Endothelial cell of umbilical vein (primary cell): ENCODE measurements around the gene SCP2. TPM values are rescaled to one million over a fixed set of nuclear protein-coding genes. Genes with fewer than 3 reads are reported as not detected.

Source experiments
- BruUV-seq: library from RNA; stranded (reverse); fragments of 400-500 nt; replicated peaks from 2 replicates; lab custom pipeline; 2021; lab: Mats Ljungman, UMichigan
- CTCF ChIA-PET: fragments of 300-600, 350-600 bp; sonication (Branson Sonifier 250); formaldehyde crosslinking; loops from one replicate; lab custom pipeline; 2021; ENCODE audit warnings: antibody characterized with exemption, inconsistent platforms; lab: Charles Lee
- POLR2A ChIA-PET: fragments of 300-600, 350-600 bp; sonication (Branson Sonifier 250); formaldehyde crosslinking; loops from one replicate; lab custom pipeline; 2021; ENCODE audit warnings: antibody characterized with exemption, inconsistent platforms; lab: Charles Lee
- DNase-seq: peaks from one replicate; pipeline ENCODE4 v3.0.0-alpha.2; 2011; ENCODE audit warnings: low read depth, low spot score
- FAIRE-seq: peaks from 2 replicates; lab custom pipeline; 2011; peaks lifted over from hg19 to GRCh38; lab: Jason Lieb, UNC
- H2AFZ ChIP-seq: 2 replicates; pipeline ENCODE4 v1.6.0; 2012; ENCODE audit warnings: low read depth, low read length, control low read depth, inconsistent platforms
- H3K27ac ChIP-seq: 2 replicates; pipeline ENCODE4 v1.5.1; 2011; ENCODE audit warnings: low read depth, mild to moderate bottlenecking, control low read depth, low read length, moderate library complexity; ENCODE audit not compliant: insufficient read depth
- H3K27me3 ChIP-seq, 2 experiments: 2 replicates each; pipeline versions ENCODE4 v1.6.0 to v1.6.1; 2011; ENCODE audit warnings: low read length in 2 of 2, mixed read lengths in 1 of 2; ENCODE audit not compliant: control insufficient read depth in 2 of 2, insufficient read depth in 2 of 2
- H3K36me3 ChIP-seq, 2 experiments: 2 replicates in 1 of 2; 3 replicates in 1 of 2; pipeline ENCODE4 v1.5.1; 2011; ENCODE audit warnings: low read length in 2 of 2, mild to moderate bottlenecking in 1 of 2, moderate library complexity in 1 of 2; ENCODE audit not compliant: control insufficient read depth in 2 of 2, insufficient read depth in 2 of 2; ENCODE audit errors: extremely low read depth in 1 of 2
- H3K4me1 ChIP-seq: 3 replicates; pipeline ENCODE4 v1.5.1; 2011; ENCODE audit warnings: mild to moderate bottlenecking, low read length; ENCODE audit not compliant: control insufficient read depth, insufficient read depth; ENCODE audit errors: extremely low read depth
- H3K4me2 ChIP-seq: 2 replicates; pipeline ENCODE4 v1.6.1; 2011; ENCODE audit warnings: low read length, control low read depth, mixed read lengths; ENCODE audit not compliant: insufficient read depth
- H3K4me3 ChIP-seq, 3 experiments: fragments of 200-600 bp in 1 of 3; sonication (generic), shearing (Covaris generic) in 1 of 3; replicated peaks in 1 of 3; 2 replicates each; pipeline ENCODE4 v1.5.1; 2011 to 2016; ENCODE audit warnings: control low read depth in 3 of 3, low read length in 3 of 3, mild to moderate bottlenecking in 2 of 3, inconsistent platforms in 1 of 3, low read depth in 1 of 3, moderate library complexity in 1 of 3; ENCODE audit not compliant: insufficient read depth in 1 of 3
- H3K79me2 ChIP-seq: 2 replicates; pipeline ENCODE4 v1.6.0; 2012; ENCODE audit warnings: low read length, inconsistent platforms; ENCODE audit not compliant: control insufficient read depth, insufficient read depth
- H3K9ac ChIP-seq: replicated peaks from 2 replicates; pipeline ENCODE3; 2011; ENCODE audit warnings: low read length, control low read depth; ENCODE audit not compliant: insufficient read depth; ENCODE audit errors: extremely low read depth
- H3K9me1 ChIP-seq: replicated peaks from 3 replicates; pipeline ENCODE4 v1.6.0; 2011; ENCODE audit warnings: mild to moderate bottlenecking, low read length; ENCODE audit not compliant: control insufficient read depth, insufficient read depth; ENCODE audit errors: extremely low read depth
- H3K9me3 ChIP-seq: replicated peaks from 2 replicates; pipeline ENCODE4 v1.5.1; 2012; ENCODE audit warnings: low read length, inconsistent platforms; ENCODE audit not compliant: control insufficient read depth, insufficient read depth
- H4K20me1 ChIP-seq: replicated peaks from 2 replicates; pipeline ENCODE3; 2011; ENCODE audit warnings: mild to moderate bottlenecking, low read length; ENCODE audit not compliant: control insufficient read depth, insufficient read depth; ENCODE audit errors: extremely low read depth
- EZH2 ChIP-seq: IDR thresholded peaks from 2 replicates; pipeline ENCODE4 v1.6.1; 2012; ENCODE audit warnings: borderline replicate concordance, low read depth, mild to moderate bottlenecking, moderate library complexity, low read length, inconsistent platforms; ENCODE audit not compliant: severe bottlenecking
- FOS ChIP-seq: IDR thresholded peaks from 2 replicates; pipeline ENCODE4 v1.6.1; 2011; ENCODE audit warnings: mild to moderate bottlenecking, low read length, moderate library complexity, borderline replicate concordance; ENCODE audit not compliant: insufficient read depth
- GATA2 ChIP-seq: IDR thresholded peaks from 2 replicates; pipeline ENCODE4 v1.7.0; 2011; ENCODE audit warnings: low read depth, mild to moderate bottlenecking, moderate library complexity, mixed read lengths, low read length; ENCODE audit not compliant: insufficient read length, insufficient read depth
- JUN ChIP-seq: IDR thresholded peaks from 2 replicates; pipeline ENCODE4 v1.6.1; 2011; ENCODE audit warnings: borderline replicate concordance, low read depth; ENCODE audit not compliant: insufficient read length, insufficient read depth
- MYC ChIP-seq: IDR thresholded peaks from one replicate; pipeline ENCODE4 v1.6.1; 2011; ENCODE audit warnings: mild to moderate bottlenecking, low read depth, low read length
- POLR2A ChIP-seq: IDR thresholded peaks from 2 replicates; pipeline ENCODE4 v1.6.1; 2012; ENCODE audit warnings: low read depth, mild to moderate bottlenecking, control low read depth, low read length
- POLR2AphosphoS5 ChIP-seq: IDR thresholded peaks from 2 replicates; pipeline ENCODE4 v1.6.1; 2012; ENCODE audit warnings: low read depth, mild to moderate bottlenecking, control low read depth, low read length, moderate library complexity; ENCODE audit not compliant: insufficient read depth
- dilution Hi-C: fragments of 300-500 bp; cut with MboI; formaldehyde crosslinking; loops from one replicate; pipeline ENCODE4 v1.15.0; 2019; ENCODE audit warnings: low sequenced_read_pairs; ENCODE audit not compliant: extremely low pct_ligation_motif_present
- intact Hi-C: fragments of 100-400 bp; cut with micrococcal nuclease; formaldehyde crosslinking; loops from one replicate; pipeline ENCODE4 v1.10.0; 2022
- polyA plus RNA-seq, 4 experiments: library from polyadenylated mRNA; depleted of rRNA in 3 of 4; stranded (reverse) in 3 of 4; unstranded in 1 of 4; fragments of >200 nt; gene quantifications; 2 replicates each; pipeline versions ENCODE4 v1.2.1 to v1.2.3, GENCODE V29; 2011 to 2012; ENCODE audit warnings: missing spikeins in 1 of 4
- total RNA-seq: library from RNA; stranded (reverse); gene quantifications from 2 replicates; pipeline ENCODE4 v1.2.3, GENCODE V29; 2021
- TF ChIP-seq, protein P1 (sequence below), 2 donors: IDR thresholded peaks; 1 replicate in 1 of 2; 2 replicates in 1 of 2; pipeline ENCODE4 v1.5.1; 2011; ENCODE audit warnings: low read length in 2 of 2, mild to moderate bottlenecking in 2 of 2, moderate library complexity in 2 of 2, control low read depth in 1 of 2, inconsistent platforms in 1 of 2, low read depth in 1 of 2; ENCODE audit not compliant: insufficient read depth in 1 of 2; ENCODE audit errors: extremely low read depth in 1 of 2
- TF ChIP-seq, protein P2 (sequence below): IDR thresholded peaks from 2 replicates; pipeline ENCODE4 v1.6.1; 2011; ENCODE audit not compliant: insufficient read depth, insufficient read length

Gene SCP2
- total and polyA plus RNA-seq, 2 donors (not counting 3 experiments of a cell fraction or from before 2014, with no cell fraction given), result 42.4 to 92.7 TPM

DNA sequence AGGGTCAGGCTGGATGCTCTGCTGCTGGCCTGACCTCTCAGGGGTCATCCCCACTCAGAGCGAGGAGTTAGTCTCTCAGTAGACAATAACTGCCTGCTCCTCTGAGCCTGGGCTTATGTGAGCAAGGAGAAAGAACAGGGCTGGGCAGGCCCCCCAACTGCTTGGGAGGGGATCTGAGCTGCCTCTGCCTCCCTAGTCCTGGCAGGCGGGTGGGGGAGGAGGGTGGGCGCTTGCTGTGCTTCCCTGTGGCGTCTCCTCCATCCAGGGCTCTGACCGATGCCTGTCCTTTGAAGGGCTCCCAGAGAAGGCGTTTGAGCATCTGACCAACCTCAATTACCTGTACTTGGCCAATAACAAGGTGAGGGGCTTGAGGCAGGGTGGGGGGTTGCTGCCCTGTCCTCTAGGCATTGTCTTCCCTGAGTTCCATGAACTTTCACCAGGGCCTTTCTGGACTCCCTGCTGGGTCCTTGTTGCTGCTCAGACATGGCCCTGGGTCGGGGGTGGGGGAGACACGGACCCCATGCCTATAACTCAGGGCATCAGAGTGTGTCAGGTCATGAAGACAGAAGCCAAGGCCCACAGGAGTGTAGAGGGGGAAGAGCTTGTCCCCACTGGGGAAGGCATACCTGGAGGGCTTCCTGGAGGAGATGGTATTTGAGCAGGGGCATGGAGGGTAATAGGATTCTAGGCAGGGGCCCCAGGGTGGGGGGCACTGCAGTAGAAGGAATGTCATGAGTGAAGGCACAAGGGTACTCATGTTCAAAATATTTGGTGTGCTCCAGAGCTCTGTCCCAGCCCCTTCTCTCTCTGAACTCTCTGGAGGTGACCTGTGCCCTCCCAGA, 147.5 kb downstream of the SCP2 start:
- intact Hi-C loops, result no loop called here

More for the DNA sequence above, 147.5 kb downstream of the SCP2 start:
- Histone ChIP-seq H3K4me2 (no peak overlapping the region), H3K27ac (no peak overlapping the region), H3K9me1 (no peaks in the 10 kb centered on the region), H3K79me2 (no peaks in the 10 kb centered on the region), H3K4me3 (no peak overlapping the region), H3K9me3 (no peaks in the 10 kb centered on the region), H3K9ac (no peak overlapping the region), H2AFZ (no peak overlapping the region), H3K36me3 (no peaks in the 10 kb centered on the region), H3K27me3 (no peaks in the 10 kb centered on the region), H3K4me1 (no peaks in the 10 kb centered on the region), H4K20me1 (no peaks in the 10 kb centered on the region)
- ChIA-PET CTCF (no interaction called here), POLR2A (no interaction called here)
- DNase-seq (no peak), FAIRE-seq (no peak)
- TF ChIP-seq GATA2, result no peak
- TF ChIP-seq FOS, result no peak
- TF ChIP-seq MYC, result no peak
- TF ChIP-seq POLR2AphosphoS5, result no peak
- no peak for TF ChIP-seq POLR2A
- no peak for TF ChIP-seq JUN
- no peak for TF ChIP-seq EZH2
- TF ChIP-seq, protein P1, sequence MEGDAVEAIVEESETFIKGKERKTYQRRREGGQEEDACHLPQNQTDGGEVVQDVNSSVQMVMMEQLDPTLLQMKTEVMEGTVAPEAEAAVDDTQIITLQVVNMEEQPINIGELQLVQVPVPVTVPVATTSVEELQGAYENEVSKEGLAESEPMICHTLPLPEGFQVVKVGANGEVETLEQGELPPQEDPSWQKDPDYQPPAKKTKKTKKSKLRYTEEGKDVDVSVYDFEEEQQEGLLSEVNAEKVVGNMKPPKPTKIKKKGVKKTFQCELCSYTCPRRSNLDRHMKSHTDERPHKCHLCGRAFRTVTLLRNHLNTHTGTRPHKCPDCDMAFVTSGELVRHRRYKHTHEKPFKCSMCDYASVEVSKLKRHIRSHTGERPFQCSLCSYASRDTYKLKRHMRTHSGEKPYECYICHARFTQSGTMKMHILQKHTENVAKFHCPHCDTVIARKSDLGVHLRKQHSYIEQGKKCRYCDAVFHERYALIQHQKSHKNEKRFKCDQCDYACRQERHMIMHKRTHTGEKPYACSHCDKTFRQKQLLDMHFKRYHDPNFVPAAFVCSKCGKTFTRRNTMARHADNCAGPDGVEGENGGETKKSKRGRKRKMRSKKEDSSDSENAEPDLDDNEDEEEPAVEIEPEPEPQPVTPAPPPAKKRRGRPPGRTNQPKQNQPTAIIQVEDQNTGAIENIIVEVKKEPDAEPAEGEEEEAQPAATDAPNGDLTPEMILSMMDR (IDR thresholded peaks at IDR 0.05; ENCODE audit: extremely low read depth in 1 of 2, insufficient read depth in 1 of 2, low read depth in 1 of 2, low read length in 2 of 2), result no peak
- TF ChIP-seq, protein P2, sequence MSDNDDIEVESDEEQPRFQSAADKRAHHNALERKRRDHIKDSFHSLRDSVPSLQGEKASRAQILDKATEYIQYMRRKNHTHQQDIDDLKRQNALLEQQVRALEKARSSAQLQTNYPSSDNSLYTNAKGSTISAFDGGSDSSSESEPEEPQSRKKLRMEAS, result no peak
- BruUV-seq, result no TSS peak
- dilution Hi-C loops, result no loop called here
